ENCODE measurements around the gene SLC45A3.

DNA sequence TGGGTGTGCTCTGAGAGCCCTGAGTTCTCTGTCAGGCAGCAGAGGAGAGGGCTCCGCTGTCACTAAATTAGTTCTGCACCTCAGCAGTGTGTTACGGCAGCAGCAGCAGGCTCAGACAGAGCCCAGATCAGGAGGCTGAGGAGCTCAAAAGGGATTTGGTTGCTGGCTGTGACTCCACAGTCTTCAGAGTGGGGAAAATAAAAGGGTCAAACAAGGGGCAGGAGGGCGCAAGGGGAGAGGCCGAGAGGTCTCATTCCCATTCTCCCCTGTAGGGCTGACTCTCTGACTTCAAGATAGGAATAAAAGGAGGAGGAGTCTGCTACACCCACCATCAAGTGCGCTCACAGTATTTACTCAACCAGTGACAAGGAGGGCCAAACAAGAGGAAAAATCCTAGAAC is 9.2 kb upstream of the SLC45A3 start:
- no peak for TF ChIP-seq EZH2 (IDR thresholded peaks at IDR 0.05)
- TF ChIP-seq POLR2AphosphoS5 (IDR thresholded peaks at IDR 0.05; ENCODE audit: borderline replicate concordance, low read depth, low read length): no peak

All from SK-N-MC (cell line).